ENCODE results near the gene ATE1. TPM values are rescaled to one million over a fixed set of nuclear protein-coding genes. Genes with fewer than 3 reads are reported as not detected.

Gene ATE1
- total and polyA plus RNA-seq, 10 of the 15 experiments (the other 5 are each of a cell fraction or from before 2014, with no cell fraction given): 4.3 to 22.7 (median 15.9) TPM

DNA sequence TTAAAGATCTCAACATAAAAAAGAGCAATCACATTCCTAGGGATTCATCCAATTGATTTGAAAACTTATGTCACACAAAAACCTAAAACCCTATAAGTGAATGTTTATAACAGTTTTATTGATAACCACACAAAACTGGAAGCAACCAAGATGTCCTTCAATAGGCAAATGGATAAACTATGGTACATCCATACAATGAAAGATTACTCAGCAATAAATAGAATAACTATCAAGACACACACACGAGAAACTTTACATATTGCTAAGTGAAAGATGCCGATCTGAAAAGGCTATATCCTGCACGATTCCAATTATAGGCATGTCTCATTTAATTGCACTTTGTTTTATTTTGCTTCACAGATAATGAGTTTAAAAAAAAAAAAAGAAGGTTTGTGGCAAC lies 83.3 kb downstream of the ATE1 start (continued):
- TF ChIP-seq TARDBP (IDR thresholded peaks at IDR 0.05; ENCODE audit: borderline replicate concordance): no peak
- no peak for TF ChIP-seq RCOR1 (conservative IDR thresholded peaks at IDR 0.05; ENCODE audit: low read depth, low read length)
- TF ChIP-seq, protein P1, sequence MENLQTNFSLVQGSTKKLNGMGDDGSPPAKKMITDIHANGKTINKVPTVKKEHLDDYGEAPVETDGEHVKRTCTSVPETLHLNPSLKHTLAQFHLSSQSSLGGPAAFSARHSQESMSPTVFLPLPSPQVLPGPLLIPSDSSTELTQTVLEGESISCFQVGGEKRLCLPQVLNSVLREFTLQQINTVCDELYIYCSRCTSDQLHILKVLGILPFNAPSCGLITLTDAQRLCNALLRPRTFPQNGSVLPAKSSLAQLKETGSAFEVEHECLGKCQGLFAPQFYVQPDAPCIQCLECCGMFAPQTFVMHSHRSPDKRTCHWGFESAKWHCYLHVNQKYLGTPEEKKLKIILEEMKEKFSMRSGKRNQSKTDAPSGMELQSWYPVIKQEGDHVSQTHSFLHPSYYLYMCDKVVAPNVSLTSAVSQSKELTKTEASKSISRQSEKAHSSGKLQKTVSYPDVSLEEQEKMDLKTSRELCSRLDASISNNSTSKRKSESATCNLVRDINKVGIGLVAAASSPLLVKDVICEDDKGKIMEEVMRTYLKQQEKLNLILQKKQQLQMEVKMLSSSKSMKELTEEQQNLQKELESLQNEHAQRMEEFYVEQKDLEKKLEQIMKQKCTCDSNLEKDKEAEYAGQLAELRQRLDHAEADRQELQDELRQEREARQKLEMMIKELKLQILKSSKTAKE (IDR thresholded peaks at IDR 0.05; ENCODE audit: low read depth, poor library complexity, severe bottlenecking): no peak
- TF ChIP-seq POLR2AphosphoS2 (IDR thresholded peaks at IDR 0.05; ENCODE audit: low read depth, low read length): no peak
- no peak for TF ChIP-seq CREM (IDR thresholded peaks at IDR 0.05; ENCODE audit: low read depth)
- TF ChIP-seq YY1 (IDR thresholded peaks at IDR 0.05; ENCODE audit: low read depth, low read length): no peak
- no peak for TF ChIP-seq EED (IDR thresholded peaks at IDR 0.05; ENCODE audit: low read depth)
- no peak for TF ChIP-seq ZNF207 (IDR thresholded peaks at IDR 0.05; ENCODE audit: borderline replicate concordance)
- TF ChIP-seq RFX5 (IDR thresholded peaks at IDR 0.05; ENCODE audit: low read depth, low read length): no peak
- TF ChIP-seq MEF2A (IDR thresholded peaks at IDR 0.05; ENCODE audit: insufficient read depth, low read depth, low read length): no peak

DNA sequence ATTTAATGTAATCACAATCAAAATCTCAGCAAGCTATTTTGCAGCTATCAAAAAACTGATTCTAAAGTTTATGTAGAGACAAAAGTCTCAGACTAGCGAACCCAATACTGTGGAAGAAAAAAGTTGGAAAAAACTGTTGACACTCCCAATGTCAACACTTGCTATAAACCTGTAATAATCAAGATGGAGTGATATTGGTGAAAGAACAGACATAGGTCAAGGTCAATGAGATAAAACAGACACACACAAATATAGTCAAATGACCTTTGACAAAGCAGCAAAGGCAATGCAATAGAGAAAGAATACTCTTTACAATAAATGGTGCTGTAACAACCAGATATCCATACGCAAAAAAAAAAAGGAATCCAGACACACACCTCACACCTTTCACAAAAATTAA lies 84.5 kb downstream of the ATE1 start:
- no peaks in the 10 kb centered on the region for H4K20me1 ChIP-seq (ENCODE audit: control insufficient read depth, insufficient read depth)
- no peak overlapping the region for H3K27ac ChIP-seq (ENCODE audit: control insufficient read depth, insufficient read depth)
- H3K36me3 ChIP-seq (ENCODE audit: control insufficient read depth in 2 of 2, insufficient read depth in 2 of 2, low read length in 1 of 2): no peaks in the 10 kb centered on the region; a peak in 1 of 4 replicates
- no peak overlapping the region for H3K9ac ChIP-seq (ENCODE audit: control insufficient read depth, insufficient read depth, low read length)
- H2AFZ ChIP-seq (ENCODE audit: control insufficient read depth, low read depth, low read length): no peak overlapping the region
- H3K9me3 ChIP-seq (replicated peaks; ENCODE audit: control insufficient read depth, insufficient read depth, low read length): no peaks in the 10 kb centered on the region; the same call in 2 of the 3 replicates
- ChIA-PET RAD21 (ENCODE audit: unreplicated experiment) (no interaction called here), POLR2A (no interaction called here), SMC1A (ENCODE audit: uncharacterized antibody, unreplicated experiment) (interaction anchor here (1.3 to 1.5 kb wide), 2 partner anchors 15 to 19 kb away, joined by 5 to 6 read pairs; no protein-coding TSS in a partner anchor), CTCF (interaction anchor here (1.0 to 2.2 kb wide), 2 partner anchors 12 to 19 kb away, joined by 3 to 8 read pairs; no protein-coding TSS in a partner anchor)
- FAIRE-seq (no peak), ATAC-seq (no peak), DNase-seq (ENCODE audit: low read depth, low spot score) (no peak)
- no peaks in the 10 kb centered on the region for H3K27me3 ChIP-seq (replicated peaks in 1 of 2; ENCODE audit: control insufficient read depth in 2 of 2, insufficient read depth in 2 of 2, low read length in 1 of 2)
- H3K4me1 ChIP-seq (ENCODE audit: control insufficient read depth, insufficient read depth, low read length): no peaks in the 10 kb centered on the region
- H3K4me2 ChIP-seq (ENCODE audit: control insufficient read depth, insufficient read depth): no peak overlapping the region
- no peak overlapping the region for H3K4me3 ChIP-seq
- intact Hi-C loops (cut with micrococcal nuclease; ENCODE audit: unreplicated experiment) (no loop called here), in situ Hi-C loops (cut with MboI) (no loop called here)
- no TSS peak for BruUV-seq (replicated peaks)
- H3K79me2 ChIP-seq (ENCODE audit: control insufficient read depth, insufficient read depth, low read length): no peaks in the 10 kb centered on the region
- WGBS (ENCODE audit: insufficient coverage, insufficient replicate concordance, low lambda C conversion rate, missing lambda C conversion rate): 100% methylated on average over 2 of the region's 2 CpGs
- TF ChIP-seq USF1 (IDR thresholded peaks at IDR 0.05; ENCODE audit: borderline replicate concordance, extremely low read length, insufficient read depth, low read depth, low read length) (no peak), ATF3 (IDR thresholded peaks at IDR 0.05; ENCODE audit: borderline replicate concordance, extremely low read depth, low read depth, low read length) (no peak), SPI1 (IDR thresholded peaks at IDR 0.05; ENCODE audit: borderline replicate concordance, insufficient read depth, low read depth, low read length) (no peak), FOXM1 (IDR thresholded peaks at IDR 0.05; ENCODE audit: low read depth, low read length) (no peak), ZBTB40 (IDR thresholded peaks at IDR 0.05; ENCODE audit: borderline replicate concordance) (no peak), IKZF1 (conservative IDR thresholded peaks at IDR 0.05) (no peak), CHD2 (IDR thresholded peaks at IDR 0.05; ENCODE audit: borderline replicate concordance, low read depth, low read length) (no peak)

All from GM12878 (cell line).